Measurements from ENCODE around the gene ABCB6.
A peak's percentile ranks its signal among the peaks of the same experiment; 100 is the strongest.

The ABCB6 gene

DNA sequence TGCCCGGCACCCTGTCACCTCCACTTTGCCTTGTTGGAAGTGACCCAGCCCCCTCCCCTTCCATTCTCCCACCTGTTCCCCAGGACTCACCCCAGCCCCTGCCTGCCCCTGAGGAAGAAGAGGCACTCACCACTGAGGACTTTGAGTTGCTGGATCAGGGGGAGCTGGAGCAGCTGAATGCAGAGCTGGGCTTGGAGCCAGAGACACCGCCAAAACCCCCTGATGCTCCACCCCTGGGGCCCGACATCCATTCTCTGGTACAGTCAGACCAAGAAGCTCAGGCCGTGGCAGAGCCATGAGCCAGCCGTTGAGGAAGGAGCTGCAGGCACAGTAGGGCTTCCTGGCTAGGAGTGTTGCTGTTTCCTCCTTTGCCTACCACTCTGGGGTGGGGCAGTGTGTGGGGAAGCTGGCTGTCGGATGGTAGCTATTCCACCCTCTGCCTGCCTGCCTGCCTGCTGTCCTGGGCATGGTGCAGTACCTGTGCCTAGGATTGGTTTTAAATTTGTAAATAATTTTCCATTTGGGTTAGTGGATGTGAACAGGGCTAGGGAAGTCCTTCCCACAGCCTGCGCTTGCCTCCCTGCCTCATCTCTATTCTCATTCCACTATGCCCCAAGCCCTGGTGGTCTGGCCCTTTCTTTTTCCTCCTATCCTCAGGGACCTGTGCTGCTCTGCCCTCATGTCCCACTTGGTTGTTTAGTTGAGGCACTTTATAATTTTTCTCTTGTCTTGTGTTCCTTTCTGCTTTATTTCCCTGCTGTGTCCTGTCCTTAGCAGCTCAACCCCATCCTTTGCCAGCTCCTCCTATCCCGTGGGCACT, 36.2 kb downstream of the ABCB6 start:
- no peak for DNase-seq

DNA sequence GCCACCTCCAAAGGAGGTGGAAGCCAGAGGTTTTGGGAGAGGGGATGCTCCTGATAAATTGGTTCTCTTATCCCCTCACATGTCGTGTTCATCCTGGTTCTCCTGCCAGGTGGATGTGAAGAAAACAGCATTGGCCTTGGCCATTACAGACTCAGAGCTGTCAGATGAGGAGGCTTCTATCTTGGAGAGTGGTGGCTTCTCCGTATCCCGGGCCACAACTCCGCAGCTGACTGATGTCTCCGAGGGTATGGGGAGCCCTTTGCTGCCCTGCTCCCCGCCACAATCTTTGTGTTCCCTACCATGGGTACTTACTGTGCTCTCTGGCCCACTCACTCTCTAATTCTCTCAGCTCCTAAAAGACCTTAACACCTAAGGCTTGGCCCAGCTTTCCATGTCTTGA, 37.2 kb downstream of the ABCB6 start:
- no peak for DNase-seq

DNA sequence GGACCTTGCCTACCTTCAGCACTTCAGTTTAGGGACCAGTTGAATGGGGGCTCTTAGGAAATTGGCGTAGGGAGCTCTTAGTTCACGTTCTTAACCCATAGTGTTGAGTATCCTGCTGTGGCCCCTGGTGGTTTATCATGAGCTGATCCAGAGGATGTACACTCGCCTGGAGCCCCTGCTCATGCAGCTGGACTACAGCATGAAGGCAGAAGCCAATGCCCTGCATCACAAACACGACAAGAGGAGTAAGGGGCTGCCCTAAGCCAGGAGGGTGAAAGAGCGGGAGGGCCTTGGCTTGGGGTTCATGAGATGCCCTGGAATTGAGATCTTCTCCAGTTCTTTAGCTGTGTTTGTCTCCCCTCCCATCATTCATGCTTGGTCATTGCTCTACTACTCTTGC, 37.8 kb downstream of the ABCB6 start:
- DNase-seq: no peak

DNA sequence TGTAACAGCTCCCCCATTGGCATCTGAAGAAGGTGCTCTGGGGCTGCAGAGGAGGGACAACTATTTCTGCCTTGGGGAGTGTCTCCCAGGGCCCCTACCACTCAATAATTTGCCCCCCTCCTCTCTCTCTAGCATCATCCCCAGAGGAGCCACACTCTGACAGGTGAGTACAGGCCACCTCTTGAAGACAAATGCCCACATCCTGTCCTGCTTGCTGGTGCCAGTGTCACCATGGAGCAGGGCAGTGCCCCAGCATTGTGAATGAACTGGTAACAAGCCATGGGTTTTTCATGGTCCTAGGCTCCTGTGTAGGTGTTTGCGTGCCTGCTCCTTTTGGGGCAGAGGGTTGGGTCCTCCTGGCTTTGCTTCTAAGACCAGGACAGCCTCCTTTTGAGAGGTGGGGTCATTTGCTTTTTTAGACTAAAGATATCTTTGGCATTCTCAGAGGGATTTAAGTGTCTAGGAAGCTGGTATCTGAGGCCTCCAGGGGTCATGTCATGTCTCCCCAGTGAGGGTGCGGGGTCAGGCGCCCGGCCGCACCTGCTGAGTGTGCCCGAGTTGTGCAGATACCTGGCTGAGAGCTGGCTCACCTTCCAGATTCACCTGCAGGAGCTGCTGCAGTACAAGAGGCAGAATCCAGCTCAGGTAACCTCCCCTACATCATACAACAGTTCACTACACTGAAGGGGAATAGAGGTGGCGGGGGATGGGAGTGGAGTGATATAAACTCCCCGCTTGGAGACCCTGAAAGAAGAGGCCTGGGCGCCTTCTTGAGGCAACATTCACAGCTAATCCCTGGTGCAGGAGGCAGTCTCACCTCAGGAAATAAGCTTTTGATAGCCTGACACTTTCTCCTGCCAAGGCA, 38.9 kb downstream of the ABCB6 start:
- no peak for DNase-seq

DNA sequence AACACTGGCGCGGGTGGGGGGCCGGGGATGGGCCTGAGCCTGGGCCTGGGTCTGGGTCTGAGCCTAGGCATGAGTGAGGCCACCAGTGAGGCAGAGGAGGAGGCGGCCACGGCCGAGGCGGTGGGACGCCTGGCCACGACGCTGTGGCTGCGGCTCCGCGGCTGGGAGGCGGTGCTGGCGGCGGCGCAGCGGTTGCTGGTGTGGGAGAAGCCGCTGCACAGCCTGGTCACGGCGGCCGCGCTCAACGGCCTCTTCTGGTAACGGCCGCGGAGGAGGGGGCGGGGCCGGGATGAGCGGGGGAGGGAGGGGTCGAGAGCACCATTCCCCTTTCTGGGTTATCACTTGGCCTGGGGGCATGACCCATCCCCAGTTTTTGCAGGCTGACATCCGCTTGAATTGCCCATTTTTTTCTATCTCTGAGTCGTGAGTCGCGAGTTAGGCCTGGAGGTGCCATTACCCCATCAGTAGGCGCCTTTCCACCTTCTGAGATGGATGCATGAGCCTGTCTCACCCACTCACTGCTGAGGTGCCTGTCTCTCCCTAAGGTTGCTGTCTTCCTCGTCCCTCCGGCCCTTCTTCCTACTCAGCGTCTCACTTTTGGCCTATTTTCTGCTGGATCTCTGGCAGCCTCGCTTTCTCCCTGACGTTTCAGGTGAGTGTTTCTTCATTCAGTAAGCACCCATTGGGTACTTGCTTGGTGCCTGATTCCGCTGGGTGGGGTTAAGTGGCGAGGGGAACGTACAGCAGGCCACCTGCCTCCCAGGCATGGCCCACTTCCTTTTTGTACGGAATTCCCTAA, 40.2 kb downstream of the ABCB6 start:
- DNase-seq: peak; percentile 40

DNA sequence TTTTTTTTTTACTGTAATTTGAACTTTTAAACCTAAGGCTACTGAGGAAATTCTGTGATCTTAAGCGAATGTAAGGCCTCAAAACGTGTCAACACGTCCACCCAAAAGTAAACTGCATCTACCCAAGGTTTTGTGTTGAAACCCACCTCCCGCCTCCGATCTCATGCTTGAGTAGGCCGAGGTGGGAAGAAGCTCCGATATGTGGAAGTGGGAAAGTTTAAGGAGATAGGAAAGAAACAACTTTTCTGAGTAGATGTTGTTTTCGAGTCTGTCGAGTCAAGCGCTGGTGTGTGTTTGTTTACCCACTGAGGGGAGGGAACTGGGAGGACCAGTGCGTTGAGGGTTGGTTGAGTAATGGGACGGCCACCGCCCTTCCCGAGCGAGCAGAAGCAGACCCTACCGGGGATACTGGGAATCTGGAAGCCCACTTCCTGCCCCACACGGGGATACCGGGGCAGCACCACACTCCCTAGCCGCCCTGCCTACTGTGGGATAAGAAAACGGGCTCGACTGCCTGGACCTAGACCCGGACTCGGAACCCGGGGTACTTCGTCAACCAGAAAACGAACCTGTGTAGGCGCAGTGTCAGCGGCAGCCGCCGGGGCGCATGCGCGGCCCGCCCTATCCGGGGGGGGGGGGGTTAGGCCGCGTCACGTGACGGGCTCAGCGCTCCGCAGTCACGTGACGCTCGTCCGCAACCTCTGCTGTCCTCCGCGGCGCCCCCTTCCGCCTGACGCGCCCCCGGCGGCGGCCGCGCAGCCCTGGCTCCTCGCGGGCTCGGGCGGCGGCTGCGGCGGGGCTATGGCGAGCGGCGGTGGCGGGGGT, 41.0 kb downstream of the ABCB6 start, which contains the start of gene RETREG2:
Gene RETREG2 (plus strand): TSS at position 724 of the 825 bp plus-strand sequence. CDS start 78 bp downstream, at position 802.
- DNase-seq: peak; percentile 90

DNA sequence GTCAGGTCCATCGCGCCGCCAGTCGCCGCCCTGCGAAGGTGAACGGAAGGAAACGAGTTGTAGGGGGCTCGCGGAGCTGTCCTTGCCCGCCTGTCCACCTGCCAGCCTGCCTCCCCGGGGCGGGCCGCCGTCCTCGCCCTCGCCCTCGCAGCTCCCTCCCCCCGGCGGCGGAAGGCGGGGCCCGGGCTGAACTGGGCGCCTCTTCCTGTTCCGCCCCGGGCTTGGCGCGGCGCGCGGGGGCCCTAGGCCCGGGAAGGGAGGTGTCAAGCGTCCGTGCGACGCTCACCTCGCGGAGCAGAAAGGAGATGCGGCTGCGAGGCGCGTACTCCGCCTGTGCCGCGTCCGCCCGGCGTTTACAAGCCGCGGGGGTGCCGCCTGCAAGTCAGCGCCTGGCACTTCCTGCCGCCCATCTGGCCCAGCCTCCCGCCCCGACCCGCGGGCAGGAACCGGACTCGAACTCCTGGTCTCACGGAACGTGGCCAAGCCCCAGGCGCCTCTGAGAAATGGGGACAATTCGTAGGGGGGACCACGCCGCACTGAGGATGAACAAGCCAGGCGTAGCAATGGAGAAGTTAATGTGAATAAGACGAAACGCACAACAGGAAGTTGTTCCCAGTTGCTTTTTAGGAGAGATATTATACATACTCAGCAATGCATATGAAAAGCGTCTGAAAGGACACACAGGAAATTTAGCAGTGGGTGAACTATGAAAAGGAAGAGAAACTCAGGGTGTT, 41.8 kb downstream of the ABCB6 start, which contains the start of gene CNPPD1:
Gene CNPPD1 (minus strand): TSS at position 108 of the 734 bp plus-strand sequence. CDS start 97 bp downstream, at position 11.
- DNase-seq: peak; percentile 86

DNA sequence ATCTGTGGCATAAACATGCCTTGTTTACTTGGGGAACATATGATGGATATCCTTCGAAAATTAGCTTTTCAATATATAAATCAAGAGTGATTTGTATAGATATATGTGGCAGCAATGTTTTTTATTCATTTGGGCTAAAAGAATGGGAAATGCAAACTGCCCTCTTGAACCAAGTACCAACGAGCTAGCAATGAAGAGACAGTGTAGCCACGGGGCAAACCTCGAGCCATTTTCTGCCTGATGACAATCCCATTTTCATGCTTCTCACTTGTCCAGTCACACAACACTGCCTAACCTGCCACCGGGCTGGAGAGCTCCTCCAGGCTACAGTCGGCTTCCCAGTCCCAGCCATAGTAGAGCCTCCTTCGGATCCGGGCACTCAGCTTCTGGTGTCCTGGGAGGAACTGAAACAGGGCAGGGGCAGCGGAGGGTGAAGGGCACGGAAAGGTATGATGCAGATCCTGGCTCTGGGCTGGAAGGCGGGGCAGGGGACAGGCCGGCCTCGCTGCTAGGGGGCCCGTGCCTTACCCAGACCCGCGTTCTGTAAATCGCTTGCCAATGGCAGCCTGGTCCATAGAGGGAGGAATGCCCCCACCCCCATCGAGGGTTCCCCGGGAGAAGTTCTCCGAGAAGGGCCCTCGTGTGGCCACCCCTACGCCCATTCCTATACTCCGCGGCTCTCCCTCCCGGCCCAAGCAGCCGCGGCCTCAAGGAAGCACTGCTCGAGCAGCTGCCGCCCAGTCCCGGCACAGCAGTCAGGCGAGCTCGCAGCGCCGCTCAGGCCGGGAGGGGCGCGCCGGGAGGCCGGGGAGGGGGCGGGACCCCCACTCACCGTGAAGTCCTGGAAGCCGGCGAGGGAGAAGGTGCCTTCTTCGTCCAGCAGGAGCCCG, 42.6 kb downstream of the ABCB6 start:
- DNase-seq: peak; percentile 60

DNA sequence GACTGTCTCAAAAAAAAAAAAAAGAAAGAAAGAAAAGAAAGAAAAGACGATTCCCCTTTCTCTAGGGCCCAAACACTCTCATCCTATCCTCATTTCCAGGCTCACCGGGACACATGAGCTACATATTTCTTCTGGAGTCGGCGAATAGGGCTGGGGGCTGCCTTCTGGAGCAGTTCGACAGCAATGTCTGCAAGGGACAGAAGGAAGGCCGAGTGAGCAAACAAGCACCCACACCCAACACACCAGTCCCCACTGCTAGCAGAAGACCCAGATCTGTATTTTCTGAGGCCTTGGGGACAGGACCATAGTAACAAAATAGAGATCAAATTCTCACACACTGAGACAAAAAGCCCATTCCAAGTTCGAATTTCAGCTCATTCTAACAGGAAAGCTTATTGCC, 43.3 kb downstream of the ABCB6 start:
- no peak for DNase-seq

DNA sequence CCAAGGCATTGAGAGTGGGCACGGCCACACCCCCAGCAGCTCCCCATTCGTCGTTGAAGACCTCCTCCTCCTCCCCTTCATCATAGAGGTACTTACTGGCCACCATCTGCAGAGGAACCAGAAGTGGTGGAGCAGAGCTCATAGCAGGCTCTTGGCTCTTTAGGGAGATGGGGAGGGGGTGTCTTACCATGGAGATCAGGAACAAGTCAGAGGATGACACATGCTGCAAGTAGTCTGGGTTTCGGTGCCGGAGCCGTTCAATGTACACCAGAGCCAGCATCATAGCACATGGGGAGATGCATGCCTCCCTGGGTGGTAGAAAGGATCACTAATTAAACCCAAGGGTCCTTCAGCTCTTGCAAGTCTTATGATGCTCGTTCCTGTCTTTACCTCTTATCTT, 44.0 kb downstream of the ABCB6 start:
- DNase-seq: no peak

DNA sequence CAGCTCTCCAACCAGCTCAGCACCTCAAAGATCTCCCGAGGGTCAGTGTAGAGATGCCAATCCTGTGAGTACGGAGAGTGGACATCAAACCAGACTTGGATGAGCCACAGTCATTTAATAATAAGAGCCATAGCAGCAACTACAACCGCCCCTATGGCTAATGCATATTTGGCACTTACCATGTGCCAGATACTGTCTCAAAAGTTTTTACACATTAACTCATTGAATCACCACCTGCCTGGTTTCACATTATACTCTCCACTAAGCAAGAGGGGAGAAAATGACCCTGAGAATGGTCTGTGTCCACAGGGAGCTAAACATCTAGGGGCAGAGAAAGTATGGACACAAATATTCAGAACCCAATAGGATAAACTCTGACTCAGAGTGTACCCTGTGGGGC, 44.6 kb downstream of the ABCB6 start:
- no peak for DNase-seq

DNA sequence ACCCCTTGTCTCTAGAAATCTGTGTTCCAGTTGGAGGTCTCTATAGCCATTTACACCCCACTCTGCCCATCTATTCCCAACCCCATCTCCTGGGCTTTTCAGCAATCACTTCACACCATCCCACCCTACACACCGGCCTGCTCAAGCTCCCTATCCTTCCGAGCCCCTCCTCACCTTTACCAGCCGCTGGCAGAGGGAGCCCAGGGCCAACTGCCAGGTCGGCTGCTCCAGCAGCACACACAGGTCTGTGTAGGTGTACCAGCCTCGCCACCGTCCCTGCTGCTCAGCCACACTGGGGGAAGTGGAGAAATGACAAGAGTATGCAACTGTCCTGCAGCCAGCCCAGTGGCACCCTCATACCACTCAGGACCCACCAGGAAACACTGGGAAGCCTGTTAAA, 45.6 kb downstream of the ABCB6 start:
- DNase-seq: no peak

DNA sequence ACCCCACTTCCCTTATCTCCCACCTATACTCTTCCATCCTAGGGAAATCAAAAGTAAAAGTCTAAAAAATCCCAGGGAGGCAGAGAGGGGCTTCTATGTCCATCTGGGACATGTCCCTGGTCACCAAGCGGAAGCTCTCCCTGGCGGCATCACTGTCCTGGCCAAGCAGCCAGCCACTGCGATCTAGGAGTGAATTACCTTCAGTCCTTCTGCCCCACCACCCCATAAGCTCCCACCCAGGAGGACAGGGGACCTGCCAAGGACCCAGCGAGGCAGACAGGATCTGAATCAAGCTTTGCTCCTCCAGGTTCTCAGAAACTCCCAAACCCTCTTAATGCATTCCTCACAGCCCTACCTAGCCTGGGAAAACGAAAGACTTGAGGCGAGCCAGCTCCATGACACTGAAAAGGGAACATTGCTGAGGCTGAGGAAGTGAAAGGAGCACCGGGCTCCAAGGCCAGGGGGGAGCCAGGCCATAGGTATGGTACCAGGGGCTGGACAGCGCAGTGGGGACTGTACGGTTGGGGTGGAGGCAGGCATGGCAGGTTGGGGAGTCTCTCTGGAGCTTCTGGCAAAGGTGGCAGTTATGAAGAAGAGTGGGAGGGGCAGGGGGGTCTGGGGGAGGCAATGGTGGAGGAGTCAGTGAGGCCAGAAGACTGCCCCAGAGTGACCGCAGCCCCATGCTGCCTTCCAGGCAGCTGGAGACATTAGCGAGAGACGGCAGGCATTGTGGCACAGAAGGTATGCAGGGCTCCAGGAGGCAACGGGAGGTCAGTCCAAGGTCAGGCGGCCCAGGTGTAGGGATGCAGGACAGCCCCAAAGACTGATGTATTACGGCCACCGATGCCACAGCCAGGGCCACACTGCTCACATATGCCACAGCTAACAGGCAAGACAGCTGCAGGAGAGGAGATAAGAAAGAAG, 46.3 kb downstream of the ABCB6 start:
- no peak for DNase-seq

DNA sequence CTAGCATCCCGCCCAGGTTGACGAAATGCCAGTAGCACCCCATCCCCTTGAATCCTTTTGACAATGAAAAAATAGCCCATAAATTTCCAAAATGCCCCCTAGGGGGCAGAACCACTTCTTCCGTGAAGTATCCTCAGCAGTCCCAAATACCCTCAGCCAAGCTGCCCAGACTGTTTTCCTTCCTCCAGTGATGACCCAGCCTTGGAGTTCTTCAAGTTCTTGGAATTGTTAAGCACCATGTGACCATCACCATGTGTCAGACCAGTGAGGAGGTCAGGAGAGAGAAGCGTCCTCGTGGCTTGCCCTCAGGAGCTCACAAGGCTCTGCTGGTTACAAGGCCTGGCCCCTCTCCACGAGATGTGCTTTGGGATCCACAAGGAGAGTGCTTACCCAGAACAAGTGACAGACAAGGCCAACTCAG, 47.5 kb downstream of the ABCB6 start:
- peak; percentile 43 for DNase-seq

DNA sequence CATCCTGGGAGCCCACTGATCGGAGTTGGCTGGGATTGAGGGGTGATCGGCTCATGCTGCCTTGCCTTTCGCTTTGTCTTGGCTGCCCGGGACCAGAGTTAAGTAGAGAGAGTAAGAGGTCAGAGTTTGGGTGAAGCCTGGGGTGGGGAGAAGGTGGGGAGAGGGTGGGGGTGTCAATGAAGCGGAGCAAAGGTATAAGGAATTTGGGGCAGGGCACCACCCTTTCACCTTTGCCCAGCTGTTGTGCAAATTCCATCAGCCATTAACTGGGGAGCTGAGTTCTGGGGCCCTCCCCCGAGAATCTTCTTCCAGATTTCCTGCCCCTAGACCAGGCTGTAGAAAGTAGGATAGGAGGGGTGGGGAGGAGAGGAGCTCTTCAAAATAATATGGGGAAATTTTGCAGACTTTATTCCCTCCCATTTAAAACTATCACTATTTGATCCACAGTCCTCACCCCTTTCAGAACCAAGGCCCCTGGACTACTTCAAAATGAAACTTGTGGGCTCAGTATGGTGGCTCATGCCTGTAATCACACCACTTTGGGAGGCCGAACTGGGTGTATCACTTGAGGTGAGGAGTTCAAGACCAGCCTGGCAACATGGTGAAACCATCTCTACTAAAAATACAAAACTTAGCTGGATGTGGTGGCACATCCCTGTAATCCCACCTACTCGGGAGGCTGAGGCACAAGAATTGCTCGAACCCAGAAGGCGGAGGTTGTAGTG, 48.7 kb downstream of the ABCB6 start, which contains the start of gene SLC23A3:
Gene SLC23A3 (minus strand): TSS at position 100 of the 725 bp plus-strand sequence. CDS start 45 bp downstream, at position 55.
- DNase-seq: no peak

DNA sequence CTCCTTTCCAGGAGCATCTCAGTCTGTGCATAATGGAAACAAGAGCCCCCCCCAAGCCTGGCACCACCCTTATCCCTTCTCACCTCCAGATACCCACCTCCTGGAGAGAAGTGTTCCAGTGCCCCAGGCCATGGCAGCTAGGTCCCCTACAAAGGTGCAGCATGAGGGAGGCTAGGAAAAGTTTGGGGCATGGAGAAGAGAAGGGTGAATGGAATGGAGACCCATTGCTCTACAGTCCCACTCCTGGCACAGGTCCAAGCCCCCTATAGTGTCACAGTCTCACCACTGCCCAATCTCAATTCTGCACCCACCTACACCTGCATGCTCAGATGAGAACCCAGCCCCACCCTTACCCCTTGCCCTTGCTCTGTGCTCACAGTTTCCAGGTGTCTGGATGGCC, 49.8 kb downstream of the ABCB6 start:
- no peak for DNase-seq

DNA sequence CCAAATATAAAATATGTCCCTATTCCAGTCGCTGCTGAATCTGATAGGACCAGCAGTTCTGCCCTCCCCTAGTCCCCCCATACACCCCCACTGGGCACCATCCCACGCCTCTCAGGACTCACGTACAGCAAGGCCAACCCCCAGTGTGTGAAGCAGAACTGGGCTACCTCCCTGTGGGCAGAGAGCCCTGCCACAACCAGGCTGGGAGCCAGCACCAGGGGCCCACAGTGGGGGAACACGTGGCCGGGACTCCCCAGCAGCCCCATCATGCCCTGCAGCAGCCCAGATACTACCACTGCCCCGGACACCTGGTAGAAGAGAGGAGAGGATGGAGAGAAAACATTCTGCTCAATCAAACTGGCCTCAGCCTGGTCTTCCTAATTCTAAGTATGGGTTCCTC, 50.2 kb downstream of the ABCB6 start:
- peak; percentile 60 for DNase-seq

DNA sequence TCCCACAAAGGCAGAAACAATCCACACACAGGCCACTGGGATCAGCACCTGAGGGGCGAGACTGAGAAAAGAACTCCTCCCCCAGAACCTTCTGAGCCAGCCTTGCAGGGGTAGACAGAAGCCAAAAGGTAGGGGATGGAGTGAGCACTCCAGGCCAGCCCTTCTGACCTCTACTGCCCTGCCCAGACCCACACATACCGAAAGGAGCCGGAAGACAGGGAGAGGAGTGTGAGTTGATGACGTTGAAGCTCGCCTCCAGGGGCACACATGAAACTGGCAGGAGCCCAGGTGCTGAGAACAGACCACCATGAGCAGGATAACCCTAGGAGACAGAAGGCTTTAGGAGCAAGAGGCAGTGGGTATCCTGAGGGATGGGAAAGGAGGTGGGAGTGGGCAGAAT, 50.8 kb downstream of the ABCB6 start:
- DNase-seq: peak; percentile 3

Measured in RPMI8226 (cell line).